ENCODE measurements around the gene C14orf132.

C14orf132 gene

DNA sequence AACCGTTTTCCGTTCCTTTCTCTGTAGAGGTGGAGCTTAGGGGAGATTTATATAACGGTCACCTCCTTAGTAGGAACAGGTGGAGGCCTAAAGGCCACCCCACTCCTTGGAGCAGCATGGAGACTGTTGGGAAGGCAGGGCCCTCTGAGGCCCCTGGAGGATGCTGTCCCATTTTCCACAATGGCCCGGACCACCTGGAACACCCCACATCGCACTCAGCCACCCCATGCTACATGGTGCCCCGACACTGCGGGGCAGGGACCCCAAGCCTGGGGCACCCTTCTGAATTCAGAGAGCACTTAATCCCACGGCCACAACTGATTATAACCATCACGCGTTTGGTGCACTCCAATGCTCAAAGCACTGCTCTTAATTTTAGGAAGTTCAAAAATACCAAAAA, 41.4 kb downstream of the C14orf132 start:
- no peak overlapping the region for H2AFZ ChIP-seq (ENCODE audit: low read depth, low read length)
- ATAC-seq (ENCODE audit: insufficient read depth, low read depth) (no peak), DNase-seq (no peak)
- H3K27ac ChIP-seq (ENCODE audit: low read length) = no peak overlapping the region
- no peaks in the 10 kb centered on the region for H3K36me3 ChIP-seq (ENCODE audit: insufficient read depth, low read length)
- H4K20me1 ChIP-seq (ENCODE audit: insufficient read depth, low read length) = no peaks in the 10 kb centered on the region
- TF ChIP-seq, protein P1, sequence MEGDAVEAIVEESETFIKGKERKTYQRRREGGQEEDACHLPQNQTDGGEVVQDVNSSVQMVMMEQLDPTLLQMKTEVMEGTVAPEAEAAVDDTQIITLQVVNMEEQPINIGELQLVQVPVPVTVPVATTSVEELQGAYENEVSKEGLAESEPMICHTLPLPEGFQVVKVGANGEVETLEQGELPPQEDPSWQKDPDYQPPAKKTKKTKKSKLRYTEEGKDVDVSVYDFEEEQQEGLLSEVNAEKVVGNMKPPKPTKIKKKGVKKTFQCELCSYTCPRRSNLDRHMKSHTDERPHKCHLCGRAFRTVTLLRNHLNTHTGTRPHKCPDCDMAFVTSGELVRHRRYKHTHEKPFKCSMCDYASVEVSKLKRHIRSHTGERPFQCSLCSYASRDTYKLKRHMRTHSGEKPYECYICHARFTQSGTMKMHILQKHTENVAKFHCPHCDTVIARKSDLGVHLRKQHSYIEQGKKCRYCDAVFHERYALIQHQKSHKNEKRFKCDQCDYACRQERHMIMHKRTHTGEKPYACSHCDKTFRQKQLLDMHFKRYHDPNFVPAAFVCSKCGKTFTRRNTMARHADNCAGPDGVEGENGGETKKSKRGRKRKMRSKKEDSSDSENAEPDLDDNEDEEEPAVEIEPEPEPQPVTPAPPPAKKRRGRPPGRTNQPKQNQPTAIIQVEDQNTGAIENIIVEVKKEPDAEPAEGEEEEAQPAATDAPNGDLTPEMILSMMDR (IDR thresholded peaks at IDR 0.05; ENCODE audit: borderline replicate concordance, extremely low read depth, low read length, poor library complexity, severe bottlenecking) = no peak
- no peak for TF ChIP-seq EZH2 (IDR thresholded peaks at IDR 0.05; ENCODE audit: borderline replicate concordance, low read depth, low read length, severe bottlenecking)
- no peaks in the 10 kb centered on the region for H3K4me1 ChIP-seq (ENCODE audit: insufficient read depth, low read length)
- H3K9me3 ChIP-seq (ENCODE audit: insufficient read depth, low read length, severe bottlenecking) = peaks cover 4% of the 10 kb centered on the region
- H3K27me3 ChIP-seq (ENCODE audit: insufficient read depth, low read length, poor library complexity) = peaks cover 12% of the 10 kb centered on the region
- H3K79me2 ChIP-seq (ENCODE audit: insufficient read depth, low read length) = no peaks in the 10 kb centered on the region
- no peak overlapping the region for H3K9ac ChIP-seq (ENCODE audit: low read depth, low read length)
- H3K4me3 ChIP-seq (ENCODE audit: low read depth in 1 of 2, low read length in 2 of 2) = no peak overlapping the region
- no peak overlapping the region for H3K4me2 ChIP-seq (ENCODE audit: insufficient read depth, low read length)

DNA sequence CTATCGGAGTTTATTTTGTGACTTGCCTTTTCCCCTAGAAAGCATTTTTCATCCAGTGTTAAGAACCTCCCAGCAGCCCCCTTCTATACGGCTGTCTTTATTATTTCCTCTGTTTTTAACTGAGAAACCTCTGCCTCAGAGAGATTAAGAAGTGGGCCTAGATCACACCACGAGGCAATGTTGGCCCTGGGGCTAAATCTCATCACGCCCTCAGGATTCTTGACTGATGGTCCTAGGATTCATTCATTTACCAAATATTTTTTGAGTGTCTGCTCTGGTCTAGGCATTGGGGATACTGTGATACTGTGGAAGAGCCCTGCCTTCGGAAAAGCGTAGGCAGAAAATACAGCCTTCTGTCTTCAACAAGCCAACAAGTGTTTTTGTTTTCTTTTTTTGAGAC, 42.1 kb downstream of the C14orf132 start:
- H3K9ac ChIP-seq (ENCODE audit: low read depth, low read length) = no peak overlapping the region
- H3K36me3 ChIP-seq (ENCODE audit: insufficient read depth, low read length) = no peaks in the 10 kb centered on the region
- H3K4me1 ChIP-seq (ENCODE audit: insufficient read depth, low read length) = no peaks in the 10 kb centered on the region
- no peak for ATAC-seq (ENCODE audit: insufficient read depth, low read depth)
- TF ChIP-seq EZH2 (IDR thresholded peaks at IDR 0.05; ENCODE audit: borderline replicate concordance, low read depth, low read length, severe bottlenecking) = no peak
- TF ChIP-seq, protein P1 (IDR thresholded peaks at IDR 0.05; ENCODE audit: borderline replicate concordance, extremely low read depth, low read length, poor library complexity, severe bottlenecking) = no peak
- peaks cover 12% of the 10 kb centered on the region for H3K27me3 ChIP-seq (ENCODE audit: insufficient read depth, low read length, poor library complexity)
- H3K27ac ChIP-seq (ENCODE audit: low read length) = no peak overlapping the region
- H3K4me2 ChIP-seq (ENCODE audit: insufficient read depth, low read length) = no peak overlapping the region
- H3K4me3 ChIP-seq (ENCODE audit: low read depth in 1 of 2, low read length in 2 of 2) = no peak overlapping the region
- no peak overlapping the region for H2AFZ ChIP-seq (ENCODE audit: low read depth, low read length)
- H3K79me2 ChIP-seq (ENCODE audit: insufficient read depth, low read length) = no peaks in the 10 kb centered on the region
- H4K20me1 ChIP-seq (ENCODE audit: insufficient read depth, low read length) = no peaks in the 10 kb centered on the region
- H3K9me3 ChIP-seq (ENCODE audit: insufficient read depth, low read length, severe bottlenecking) = peaks cover 4% of the 10 kb centered on the region
- no peak for DNase-seq

DNA sequence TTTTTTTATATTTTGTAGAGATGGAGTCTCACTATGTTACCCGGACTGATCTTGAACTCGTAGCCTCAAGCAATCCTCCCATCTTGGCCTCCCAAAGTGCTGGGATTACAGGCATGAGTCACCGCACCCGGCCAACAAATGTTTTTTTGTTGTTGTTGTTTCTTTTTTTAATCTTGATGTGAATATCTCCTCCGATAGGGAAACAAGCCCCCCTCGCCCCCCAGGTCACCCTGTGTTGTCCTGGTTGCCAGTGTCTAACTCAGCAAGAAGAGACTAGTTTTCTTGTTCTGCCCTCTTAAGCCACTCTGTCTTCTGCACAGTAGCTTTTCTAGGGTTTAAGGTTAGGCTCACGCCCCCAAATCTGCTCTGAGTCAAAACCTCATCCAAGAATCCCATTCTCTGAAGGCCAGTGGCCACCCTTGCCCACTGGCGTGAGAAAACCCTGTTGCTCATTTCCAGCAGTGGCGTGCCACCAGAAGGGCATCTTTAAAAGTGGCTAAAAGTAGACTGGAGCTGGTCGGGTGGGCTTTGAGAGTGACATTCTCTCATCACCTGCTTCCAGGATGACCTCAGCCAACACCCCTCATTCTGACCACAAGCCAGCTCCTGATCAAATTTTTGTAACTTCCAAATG, 42.7 kb downstream of the C14orf132 start:
- no peak for ATAC-seq (ENCODE audit: insufficient read depth, low read depth)
- Histone ChIP-seq H3K27me3 (ENCODE audit: insufficient read depth, low read length, poor library complexity) (peaks cover 12% of the 10 kb centered on the region), H3K9ac (ENCODE audit: low read depth, low read length) (no peak overlapping the region), H4K20me1 (ENCODE audit: insufficient read depth, low read length) (no peaks in the 10 kb centered on the region), H2AFZ (ENCODE audit: low read depth, low read length) (no peak overlapping the region), H3K4me3 (ENCODE audit: low read depth in 1 of 2, low read length in 2 of 2) (no peak overlapping the region), H3K27ac (ENCODE audit: low read length) (no peak overlapping the region), H3K79me2 (ENCODE audit: insufficient read depth, low read length) (no peaks in the 10 kb centered on the region), H3K4me2 (ENCODE audit: insufficient read depth, low read length) (no peak overlapping the region), H3K4me1 (ENCODE audit: insufficient read depth, low read length) (no peaks in the 10 kb centered on the region), H3K36me3 (ENCODE audit: insufficient read depth, low read length) (no peaks in the 10 kb centered on the region), H3K9me3 (ENCODE audit: insufficient read depth, low read length, severe bottlenecking) (peaks cover 4% of the 10 kb centered on the region)
- TF ChIP-seq, protein P1 (IDR thresholded peaks at IDR 0.05; ENCODE audit: borderline replicate concordance, extremely low read depth, low read length, poor library complexity, severe bottlenecking) = no peak
- no peak for TF ChIP-seq EZH2 (IDR thresholded peaks at IDR 0.05; ENCODE audit: borderline replicate concordance, low read depth, low read length, severe bottlenecking)
- DNase-seq = no peak
